HCT116 (cell line): ENCODE data around the gene PLAAT2. TPM values are rescaled to one million over a fixed set of nuclear protein-coding genes. Genes with fewer than 3 reads are reported as not detected.

Experiments used
- ATAC-seq: fragments of 200-7000 bp; cut with Tn5 transposase; 2 replicates; pipeline ENCODE4 v1.9.1; 2020; ENCODE audit warnings: mild to moderate bottlenecking, moderate library complexity
- BruUV-seq: library from RNA; stranded (reverse); fragments of 400-500 nt; replicated peaks from 2 replicates; lab custom pipeline; 2021; lab: Mats Ljungman, UMichigan
- CTCF ChIA-PET: fragments of 300-600 bp; sonication (Branson Sonifier 250); formaldehyde crosslinking; loops from one replicate; lab custom pipeline; 2021; ENCODE audit warnings: antibody characterized with exemption; lab: Charles Lee
- POLR2A ChIA-PET: fragments of 300-600, 350-600 bp; sonication (Branson Sonifier 250); formaldehyde crosslinking; loops from one replicate; lab custom pipeline; 2021; ENCODE audit warnings: antibody characterized with exemption; lab: Charles Lee
- RAD21 ChIA-PET, 2 experiments: fragments of 300-600 bp; sonication (Branson Sonifier 250); formaldehyde crosslinking; loops; one replicate each; lab custom pipeline; 2023; ENCODE audit warnings: low total read pairs in 2 of 2; ENCODE audit not compliant: uncharacterized antibody in 2 of 2, unreplicated experiment in 2 of 2, low non-redundant PET in 1 of 2; lab: Charles Lee
- DNase-seq: peaks from one replicate; pipeline ENCODE4 v3.0.0-alpha.2; 2010; ENCODE audit warnings: low read depth, low spot score
- H2AFZ ChIP-seq: fragments of 200-600 bp; shearing (Covaris generic), sonication (generic); 2 replicates; pipeline ENCODE4 v1.6.1; 2017; ENCODE audit warnings: low read depth, mixed run types, mixed read lengths, antibody characterized with exemption, low read length; ENCODE audit not compliant: poor library complexity, severe bottlenecking
- H3K27ac ChIP-seq: 2 replicates; pipeline ENCODE4 v1.5.1; 2012; ENCODE audit warnings: low read depth, low read length
- H3K27me3 ChIP-seq: fragments of 200-600 bp; sonication (generic); 2 replicates; pipeline ENCODE4 v1.6.1; 2016; ENCODE audit warnings: mixed run types, low read length, mixed read lengths; ENCODE audit not compliant: insufficient read depth
- H3K36me3 ChIP-seq, 2 experiments: fragments of 200-500 bp in 1 of 2; fragments of 200-600 bp in 1 of 2; sonication (Bioruptor generic) in 1 of 2; sonication (generic) in 1 of 2; 2 replicates each; pipeline versions ENCODE4 v1.5.1 to v1.6.1; 2014 to 2016; ENCODE audit warnings: low read length in 2 of 2, inconsistent platforms in 1 of 2, mixed read lengths in 1 of 2, mixed run types in 1 of 2; ENCODE audit not compliant: insufficient read depth in 2 of 2, control insufficient read depth in 1 of 2
- H3K4me1 ChIP-seq, 2 experiments: fragments of 200-600 bp in 1 of 2; sonication (generic) in 1 of 2; 2 replicates each; pipeline versions ENCODE4 v1.5.1 to v1.6.1; 2012 to 2017; ENCODE audit warnings: low read length in 2 of 2, inconsistent platforms in 1 of 2, mild to moderate bottlenecking in 1 of 2, mixed read lengths in 1 of 2, mixed run types in 1 of 2, moderate library complexity in 1 of 2; ENCODE audit not compliant: insufficient read depth in 2 of 2, control insufficient read depth in 1 of 2
- H3K4me2 ChIP-seq: fragments of 200-600 bp; sonication (generic); 2 replicates; pipeline ENCODE4 v1.6.1; 2017; ENCODE audit warnings: mixed run types, low read length, mixed read lengths
- H3K4me3 ChIP-seq, 2 experiments: fragments of 200-600 bp in 1 of 2; sonication (generic) in 1 of 2; replicated peaks in 1 of 2; 2 replicates each; pipeline ENCODE4 v1.5.1; 2011 to 2016; ENCODE audit warnings: low read length in 2 of 2, control low read depth in 1 of 2, low read depth in 1 of 2, mild to moderate bottlenecking in 1 of 2, mixed read lengths in 1 of 2, mixed run types in 1 of 2
- H3K79me2 ChIP-seq: fragments of 200-600 bp; sonication (generic); 2 replicates; pipeline ENCODE4 v1.6.1; 2017; ENCODE audit warnings: mild to moderate bottlenecking, mixed run types, low read length, moderate library complexity, mixed read lengths; ENCODE audit not compliant: insufficient read depth
- H3K9ac ChIP-seq: fragments of 200-600 bp; sonication (generic); 2 replicates; pipeline ENCODE4 v1.6.1; 2016; ENCODE audit warnings: low read length, mixed read lengths
- H3K9me2 ChIP-seq: fragments of 200-600 bp; sonication (generic), shearing (Covaris generic); 2 replicates; pipeline ENCODE4 v1.6.1; 2017; ENCODE audit warnings: mixed run types, mild to moderate bottlenecking, moderate library complexity; ENCODE audit not compliant: insufficient read depth
- H3K9me3 ChIP-seq, 2 experiments: fragments of 200-500 bp in 1 of 2; fragments of 200-600 bp in 1 of 2; sonication (Bioruptor generic) in 1 of 2; sonication (generic) in 1 of 2; 2 replicates each; pipeline ENCODE4 v1.6.1; 2014 to 2017; ENCODE audit warnings: low read length in 2 of 2, mixed read lengths in 2 of 2, inconsistent platforms in 1 of 2, low read depth in 1 of 2, mild to moderate bottlenecking in 1 of 2, mixed run types in 1 of 2, moderate library complexity in 1 of 2; ENCODE audit not compliant: control insufficient read depth in 1 of 2, insufficient read depth in 1 of 2
- H4K20me1 ChIP-seq: fragments of 200-600 bp; sonication (generic), shearing (Covaris generic); 2 replicates; pipeline ENCODE4 v1.6.1; 2017; ENCODE audit warnings: mixed run types, mild to moderate bottlenecking, moderate library complexity; ENCODE audit not compliant: insufficient read depth
- CBX3 ChIP-seq: IDR thresholded peaks from 2 replicates; pipeline ENCODE4 v1.6.1; 2012; ENCODE audit warnings: low read depth
- CEBPB ChIP-seq: IDR thresholded peaks from 2 replicates; pipeline ENCODE4 v1.6.1; 2012; ENCODE audit warnings: low read depth
- EGR1 ChIP-seq: IDR thresholded peaks from 2 replicates; pipeline ENCODE4 v1.6.1; 2012; ENCODE audit warnings: low read depth
- ELF1 ChIP-seq: IDR thresholded peaks from 2 replicates; pipeline ENCODE4 v1.6.1; 2012; ENCODE audit warnings: low read depth, borderline replicate concordance
- FOSL1 ChIP-seq: IDR thresholded peaks from 2 replicates; pipeline ENCODE4 v1.6.1; 2012; ENCODE audit warnings: low read depth
- JUND ChIP-seq: IDR thresholded peaks from 2 replicates; pipeline ENCODE4 v1.6.1; 2012
- POLR2A ChIP-seq: IDR thresholded peaks from 2 replicates; pipeline ENCODE4 v1.7.0; 2011; ENCODE audit warnings: borderline replicate concordance; ENCODE audit not compliant: insufficient read depth, insufficient read length; ENCODE audit errors: extremely low read depth
- POLR2AphosphoS5 ChIP-seq: IDR thresholded peaks from 2 replicates; pipeline ENCODE4 v1.6.1; 2011; ENCODE audit warnings: mild to moderate bottlenecking, low read depth, low read length, moderate library complexity
- RAD21 ChIP-seq: IDR thresholded peaks from 2 replicates; pipeline ENCODE4 v1.6.1; 2012; ENCODE audit warnings: low read depth, mild to moderate bottlenecking
- SIN3A ChIP-seq: IDR thresholded peaks from 2 replicates; pipeline ENCODE4 v1.6.1; 2012; ENCODE audit warnings: low read depth
- SP1 ChIP-seq: IDR thresholded peaks from 2 replicates; pipeline ENCODE4 v1.6.1; 2012; ENCODE audit warnings: low read depth
- TCF7L2 ChIP-seq: IDR thresholded peaks from 2 replicates; pipeline ENCODE4 v1.7.0; 2011; ENCODE audit warnings: borderline replicate concordance, inconsistent platforms; ENCODE audit not compliant: insufficient read depth, insufficient read length; ENCODE audit errors: extremely low read depth
- ZFX ChIP-seq: fragments of 450-650 bp; IDR thresholded peaks from 2 replicates; pipeline ENCODE4 v1.6.1; 2017
- intact Hi-C: fragments of 100-400 bp; cut with micrococcal nuclease; formaldehyde crosslinking; loops from 2 replicates; pipeline ENCODE4 v1.10.0; 2022
- total RNA-seq: library from RNA; stranded (reverse); gene quantifications from one replicate; pipeline ENCODE4 v1.2.1, GENCODE V29; 2021; ENCODE audit not compliant: unreplicated experiment
- TF ChIP-seq, protein P1 (sequence below): IDR thresholded peaks from 2 replicates; pipeline ENCODE4 v1.6.1; 2011; ENCODE audit warnings: mild to moderate bottlenecking, low read length, moderate library complexity; ENCODE audit not compliant: insufficient replicate concordance; ENCODE audit errors: extremely low read depth
- TF ChIP-seq, protein P2 (sequence below), 3 experiments: fragments of 200-600 bp in 1 of 3; sonication (generic) in 1 of 3; IDR thresholded peaks in 2 of 3; conservative IDR thresholded peaks in 1 of 3; 2 replicates each; pipeline ENCODE4 v1.5.1; 2012 to 2017; ENCODE audit warnings: low read depth in 2 of 3, low read length in 2 of 3, antibody characterized with exemption in 1 of 3, borderline replicate concordance in 1 of 3, control low read depth in 1 of 3, mild to moderate bottlenecking in 1 of 3, mixed read lengths in 1 of 3, mixed run types in 1 of 3, moderate library complexity in 1 of 3; ENCODE audit not compliant: insufficient read depth in 1 of 3

PLAAT2 gene
- total RNA-seq, 1 experiment from 2014 or later: not detected

DNA sequence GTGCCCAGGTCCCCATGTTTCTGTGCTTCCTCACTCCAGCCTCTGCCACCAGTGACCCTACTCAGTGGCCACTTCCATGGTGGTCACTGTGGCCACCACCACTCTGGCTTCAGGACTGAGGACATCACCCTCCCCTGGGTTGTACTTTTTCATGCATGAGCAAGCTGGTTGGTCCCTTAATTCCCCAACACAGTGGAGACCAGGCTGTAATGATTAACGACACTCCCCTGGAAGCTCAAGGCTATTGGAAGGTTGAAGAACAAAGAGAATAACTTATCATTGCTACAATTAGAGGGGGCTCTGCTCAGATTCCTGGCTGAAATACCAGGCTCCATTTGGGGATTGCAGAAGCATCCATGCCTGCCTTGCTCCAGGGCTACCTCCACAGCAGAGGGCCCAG, 16.1 kb downstream of the PLAAT2 start:
- CTCF ChIA-PET: no interaction called here
- TF ChIP-seq SIN3A (no peak), JUND (no peak), ZFX (no peak), CEBPB (no peak), ELF1 (no peak), SP1 (no peak), FOSL1 (no peak), CBX3 (no peak), TCF7L2 (no peak), RAD21 (no peak), POLR2AphosphoS5 (no peak), POLR2A (no peak), EGR1 (no peak)
- TF ChIP-seq, protein P1, sequence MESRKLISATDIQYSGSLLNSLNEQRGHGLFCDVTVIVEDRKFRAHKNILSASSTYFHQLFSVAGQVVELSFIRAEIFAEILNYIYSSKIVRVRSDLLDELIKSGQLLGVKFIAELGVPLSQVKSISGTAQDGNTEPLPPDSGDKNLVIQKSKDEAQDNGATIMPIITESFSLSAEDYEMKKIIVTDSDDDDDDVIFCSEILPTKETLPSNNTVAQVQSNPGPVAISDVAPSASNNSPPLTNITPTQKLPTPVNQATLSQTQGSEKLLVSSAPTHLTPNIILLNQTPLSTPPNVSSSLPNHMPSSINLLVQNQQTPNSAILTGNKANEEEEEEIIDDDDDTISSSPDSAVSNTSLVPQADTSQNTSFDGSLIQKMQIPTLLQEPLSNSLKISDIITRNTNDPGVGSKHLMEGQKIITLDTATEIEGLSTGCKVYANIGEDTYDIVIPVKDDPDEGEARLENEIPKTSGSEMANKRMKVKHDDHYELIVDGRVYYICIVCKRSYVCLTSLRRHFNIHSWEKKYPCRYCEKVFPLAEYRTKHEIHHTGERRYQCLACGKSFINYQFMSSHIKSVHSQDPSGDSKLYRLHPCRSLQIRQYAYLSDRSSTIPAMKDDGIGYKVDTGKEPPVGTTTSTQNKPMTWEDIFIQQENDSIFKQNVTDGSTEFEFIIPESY: no peak
- TF ChIP-seq, protein P2, sequence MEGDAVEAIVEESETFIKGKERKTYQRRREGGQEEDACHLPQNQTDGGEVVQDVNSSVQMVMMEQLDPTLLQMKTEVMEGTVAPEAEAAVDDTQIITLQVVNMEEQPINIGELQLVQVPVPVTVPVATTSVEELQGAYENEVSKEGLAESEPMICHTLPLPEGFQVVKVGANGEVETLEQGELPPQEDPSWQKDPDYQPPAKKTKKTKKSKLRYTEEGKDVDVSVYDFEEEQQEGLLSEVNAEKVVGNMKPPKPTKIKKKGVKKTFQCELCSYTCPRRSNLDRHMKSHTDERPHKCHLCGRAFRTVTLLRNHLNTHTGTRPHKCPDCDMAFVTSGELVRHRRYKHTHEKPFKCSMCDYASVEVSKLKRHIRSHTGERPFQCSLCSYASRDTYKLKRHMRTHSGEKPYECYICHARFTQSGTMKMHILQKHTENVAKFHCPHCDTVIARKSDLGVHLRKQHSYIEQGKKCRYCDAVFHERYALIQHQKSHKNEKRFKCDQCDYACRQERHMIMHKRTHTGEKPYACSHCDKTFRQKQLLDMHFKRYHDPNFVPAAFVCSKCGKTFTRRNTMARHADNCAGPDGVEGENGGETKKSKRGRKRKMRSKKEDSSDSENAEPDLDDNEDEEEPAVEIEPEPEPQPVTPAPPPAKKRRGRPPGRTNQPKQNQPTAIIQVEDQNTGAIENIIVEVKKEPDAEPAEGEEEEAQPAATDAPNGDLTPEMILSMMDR (IDR thresholded peaks at IDR 0.05 in 2 of 3, conservative IDR thresholded peaks at IDR 0.05 in 1 of 3; ENCODE audit: borderline replicate concordance in 1 of 3, insufficient read depth in 1 of 3, low read depth in 2 of 3, low read length in 2 of 3): no peak
- H3K79me2 ChIP-seq: no peaks in the 10 kb centered on the region
- no peaks in the 10 kb centered on the region for H3K36me3 ChIP-seq
- no peaks in the 10 kb centered on the region; the same call in 1 of the 2 replicates for H3K27me3 ChIP-seq
- H3K4me1 ChIP-seq: no peaks in the 10 kb centered on the region
- POLR2A ChIA-PET: no interaction called here
- RAD21 ChIA-PET: no interaction called here
- DNase-seq: no peak
- no peaks in the 10 kb centered on the region for H3K9me2 ChIP-seq
- H3K4me2 ChIP-seq: no peak overlapping the region
- no peak overlapping the region for H2AFZ ChIP-seq
- H4K20me1 ChIP-seq: no peaks in the 10 kb centered on the region
- H3K4me3 ChIP-seq: no peak overlapping the region
- H3K9ac ChIP-seq: no peak overlapping the region
- ATAC-seq: no peak
- H3K27ac ChIP-seq: no peak overlapping the region
- H3K9me3 ChIP-seq: no peaks in the 10 kb centered on the region
- BruUV-seq: no TSS peak
- intact Hi-C loops: no loop called here
